ENCODE measurements around the gene EIF4A3. TPM values are rescaled to one million over a fixed set of nuclear protein-coding genes. Genes with fewer than 3 reads are reported as not detected.

Gene EIF4A3
- total RNA-seq, 4 donors from 2014 or later = 69.0 to 112 (median 94.7) TPM

DNA sequence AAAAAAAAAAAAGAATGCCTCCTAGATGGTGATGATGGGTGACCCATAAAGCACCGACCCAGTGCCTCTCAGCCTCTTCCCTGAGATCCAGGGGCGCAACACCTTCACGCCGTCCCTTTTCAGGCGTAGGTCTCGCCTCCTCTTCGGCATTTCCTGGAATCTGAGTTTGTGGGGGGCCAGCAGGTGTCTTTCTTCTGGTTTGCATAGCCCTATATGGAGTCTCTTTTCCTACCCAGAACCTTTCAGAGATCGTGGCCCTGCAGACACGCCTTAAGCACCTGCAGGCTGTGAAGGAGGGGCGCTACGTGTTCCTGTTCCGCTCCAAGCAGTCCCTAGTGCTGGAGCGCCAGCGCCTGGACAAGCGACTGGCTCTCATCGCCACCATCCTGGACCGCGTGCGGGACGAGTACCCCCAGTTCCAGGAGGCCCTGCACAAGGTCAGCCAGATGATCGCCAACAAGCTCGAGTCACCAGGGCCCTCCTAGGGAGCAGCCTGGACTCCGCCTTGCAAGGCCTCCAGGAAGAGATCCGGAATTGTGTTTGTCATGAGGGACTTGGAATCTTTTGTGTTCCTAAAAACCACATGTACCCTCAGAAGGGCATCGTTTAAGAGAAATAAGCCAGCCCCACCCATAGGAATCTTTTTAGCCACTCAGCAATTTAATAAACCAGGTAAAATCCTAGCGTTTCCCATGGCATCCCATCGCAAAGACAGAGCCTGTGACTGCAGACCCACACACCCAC, 47.5 kb downstream of the EIF4A3 start:
- TF ChIP-seq, protein P1, sequence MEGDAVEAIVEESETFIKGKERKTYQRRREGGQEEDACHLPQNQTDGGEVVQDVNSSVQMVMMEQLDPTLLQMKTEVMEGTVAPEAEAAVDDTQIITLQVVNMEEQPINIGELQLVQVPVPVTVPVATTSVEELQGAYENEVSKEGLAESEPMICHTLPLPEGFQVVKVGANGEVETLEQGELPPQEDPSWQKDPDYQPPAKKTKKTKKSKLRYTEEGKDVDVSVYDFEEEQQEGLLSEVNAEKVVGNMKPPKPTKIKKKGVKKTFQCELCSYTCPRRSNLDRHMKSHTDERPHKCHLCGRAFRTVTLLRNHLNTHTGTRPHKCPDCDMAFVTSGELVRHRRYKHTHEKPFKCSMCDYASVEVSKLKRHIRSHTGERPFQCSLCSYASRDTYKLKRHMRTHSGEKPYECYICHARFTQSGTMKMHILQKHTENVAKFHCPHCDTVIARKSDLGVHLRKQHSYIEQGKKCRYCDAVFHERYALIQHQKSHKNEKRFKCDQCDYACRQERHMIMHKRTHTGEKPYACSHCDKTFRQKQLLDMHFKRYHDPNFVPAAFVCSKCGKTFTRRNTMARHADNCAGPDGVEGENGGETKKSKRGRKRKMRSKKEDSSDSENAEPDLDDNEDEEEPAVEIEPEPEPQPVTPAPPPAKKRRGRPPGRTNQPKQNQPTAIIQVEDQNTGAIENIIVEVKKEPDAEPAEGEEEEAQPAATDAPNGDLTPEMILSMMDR (IDR thresholded peaks at IDR 0.05) = no peak
- TF ChIP-seq POLR2A (IDR thresholded peaks at IDR 0.05) = no peak
- DNase-seq = no peak
- Histone ChIP-seq H3K4me1 (peaks cover 10 to 38% (median 24%) of the 10 kb centered on the region in 3 donors), H3K27ac (no peak overlapping the region), H3K36me3 (no peaks in the 10 kb centered on the region), H3K9me3 (no peaks in the 10 kb centered on the region), H3K27me3 (no peaks in the 10 kb centered on the region), H3K4me3 (no peak overlapping the region)
- 76 to 86% methylated on average over 11 to 12 of the region's 27 CpGs for WGBS, 2 donors
- intact Hi-C loops (cut with DNase I) = no loop called here

- H3K36me3 ChIP-seq = no peaks in the 10 kb centered on the region
- no peaks in the 10 kb centered on the region for H3K27me3 ChIP-seq
- no peak for TF ChIP-seq POLR2A (IDR thresholded peaks at IDR 0.05)
- TF ChIP-seq, protein P1 (IDR thresholded peaks at IDR 0.05) = no peak
- 83 to 84% methylated on average over 16 to 19 of the region's 23 CpGs for WGBS, 2 donors
- H3K4me3 ChIP-seq = no peak overlapping the region
- DNase-seq = no peak
- no peaks in the 10 kb centered on the region for H3K9me3 ChIP-seq
- intact Hi-C loops (cut with DNase I) = no loop called here
- peaks cover 10 to 24% (median 18%) of the 10 kb centered on the region in 3 donors for H3K4me1 ChIP-seq
- no peak overlapping the region for H3K27ac ChIP-seq
Observed at GRCh38 chr17:80097844-80098691, 48.9 kb downstream of the EIF4A3 start.

DNA sequence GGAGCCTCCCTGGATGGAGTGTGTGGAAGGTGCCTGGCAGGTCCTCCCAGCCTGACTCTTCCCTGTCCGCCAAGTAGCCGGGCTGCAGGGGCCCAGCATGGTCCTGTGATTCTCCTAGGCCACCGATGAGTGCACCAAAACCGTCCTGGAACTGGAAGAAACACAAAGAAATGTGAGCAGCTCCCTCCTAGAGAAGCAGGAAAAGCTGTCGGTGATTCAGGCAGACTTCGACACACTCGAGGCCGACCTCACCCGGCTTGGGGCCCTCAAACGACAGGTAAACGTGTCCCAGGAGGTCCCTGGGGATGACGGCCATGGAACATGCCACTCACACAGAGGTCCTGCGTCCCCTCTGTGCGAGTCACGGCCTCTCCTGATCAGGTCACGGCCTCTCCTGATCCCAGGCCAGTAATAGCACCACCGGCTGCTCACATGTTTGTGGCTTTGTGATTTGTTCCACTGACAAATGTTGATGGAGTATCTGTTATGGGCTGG, 49.8 kb downstream of the EIF4A3 start:
- intact Hi-C loops (cut with DNase I) = no loop called here
- H3K27ac ChIP-seq = no peak overlapping the region

DNA sequence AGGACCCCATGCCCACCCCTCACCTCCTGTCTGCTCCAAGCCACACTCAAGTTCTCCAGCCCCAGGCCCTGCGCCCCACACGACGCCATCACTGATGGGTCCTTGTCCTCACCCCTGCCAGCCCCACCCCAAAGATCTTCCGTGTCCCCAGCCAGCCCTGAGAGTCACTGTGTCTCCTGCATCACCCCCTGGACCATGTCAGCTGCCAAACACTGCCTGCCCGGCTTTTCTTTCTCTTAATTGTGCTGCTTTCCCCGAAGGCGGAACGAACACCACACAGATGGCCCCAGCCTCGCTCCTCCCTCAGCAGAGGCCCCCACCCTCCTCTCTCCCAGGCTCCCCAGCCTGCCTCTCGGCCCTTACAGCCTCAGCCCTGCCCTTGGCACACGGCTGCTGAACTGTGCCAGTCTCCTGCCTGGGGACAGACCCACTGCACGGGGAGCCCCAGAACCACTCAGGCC, 50.3 kb downstream of the EIF4A3 start:
- no peak for TF ChIP-seq POLR2A (IDR thresholded peaks at IDR 0.05)
- TF ChIP-seq, protein P1 (IDR thresholded peaks at IDR 0.05) = no peak
- Histone ChIP-seq H3K27ac (no peak overlapping the region), H3K9me3 (no peaks in the 10 kb centered on the region), H3K4me3 (no peak overlapping the region), H3K36me3 (no peaks in the 10 kb centered on the region), H3K4me1 (peaks cover 0 to 9% (median 4%) of the 10 kb centered on the region in 3 donors), H3K27me3 (no peaks in the 10 kb centered on the region)
- intact Hi-C loops (cut with DNase I) = no loop called here
- DNase-seq = no peak
- WGBS, 2 donors = 62 to 70% methylated on average over 6 to 10 of the region's 12 CpGs

More for the DNA sequence above, 49.8 kb downstream of the EIF4A3 start:
- Histone ChIP-seq H3K27me3 (no peaks in the 10 kb centered on the region), H3K4me1 (peaks cover 1 to 15% (median 9%) of the 10 kb centered on the region in 3 donors), H3K36me3 (no peaks in the 10 kb centered on the region), H3K9me3 (no peaks in the 10 kb centered on the region), H3K4me3 (no peak overlapping the region)
- TF ChIP-seq, protein P1 (IDR thresholded peaks at IDR 0.05) = no peak
- TF ChIP-seq POLR2A (IDR thresholded peaks at IDR 0.05) = no peak
- DNase-seq = no peak
- 86 to 89% methylated on average over 8 to 12 of the region's 17 CpGs for WGBS, 2 donors

Measured in esophagus squamous epithelium (tissue), 5 donors.